Activated CD4-positive, alpha-beta memory T cell treated with anti-CD3 and anti-CD28 coated beads for 36 hours (primary cell): ENCODE results near the gene SEC11C. TPM values are rescaled to one million over a fixed set of nuclear protein-coding genes. Genes with fewer than 3 reads are reported as not detected.

ENCODE experiments used
- CTCF ChIA-PET: fragments of 350-600 bp; sonication (Branson Sonifier 250); formaldehyde crosslinking; loops from one replicate; lab custom pipeline; 2021; ENCODE audit warnings: antibody characterized with exemption, inconsistent platforms; lab: Charles Lee
- POLR2A ChIA-PET: fragments of 350-600 bp; sonication (Branson Sonifier 250); formaldehyde crosslinking; loops from one replicate; lab custom pipeline; 2021; ENCODE audit warnings: antibody characterized with exemption; lab: Charles Lee
- DNase-seq: peaks from one replicate; pipeline ENCODE4 v3.0.0-alpha.2; 2020
- H3K27ac Mint-ChIP-seq: one replicate; pipeline ENCODE4 v1.8.0; 2021; ENCODE audit warnings: mixed read lengths
- H3K27me3 Mint-ChIP-seq: one replicate; pipeline ENCODE4 v1.8.0; 2021; ENCODE audit warnings: mixed read lengths
- H3K36me3 Mint-ChIP-seq: one replicate; pipeline ENCODE4 v1.8.0; 2021; ENCODE audit warnings: mixed read lengths
- H3K4me1 Mint-ChIP-seq: one replicate; pipeline ENCODE4 v1.8.0; 2021; ENCODE audit warnings: low read depth, mixed read lengths
- H3K4me3 Mint-ChIP-seq: one replicate; pipeline ENCODE4 v1.8.0; 2021; ENCODE audit warnings: mild to moderate bottlenecking, mixed read lengths
- H3K9me3 Mint-ChIP-seq: one replicate; pipeline ENCODE4 v1.8.0; 2021; ENCODE audit warnings: mixed read lengths
- intact Hi-C: fragments of 100-400 bp; cut with micrococcal nuclease; formaldehyde crosslinking; loops from one replicate; pipeline ENCODE4 v1.15.1; 2023
- total RNA-seq, 2 experiments: library from RNA; stranded (reverse); gene quantifications; one replicate each; pipeline ENCODE4 v1.2.3, GENCODE V29; 2021

Gene SEC11C
- total RNA-seq, 2 experiments from 2014 or later = 119 to 130 TPM

DNA sequence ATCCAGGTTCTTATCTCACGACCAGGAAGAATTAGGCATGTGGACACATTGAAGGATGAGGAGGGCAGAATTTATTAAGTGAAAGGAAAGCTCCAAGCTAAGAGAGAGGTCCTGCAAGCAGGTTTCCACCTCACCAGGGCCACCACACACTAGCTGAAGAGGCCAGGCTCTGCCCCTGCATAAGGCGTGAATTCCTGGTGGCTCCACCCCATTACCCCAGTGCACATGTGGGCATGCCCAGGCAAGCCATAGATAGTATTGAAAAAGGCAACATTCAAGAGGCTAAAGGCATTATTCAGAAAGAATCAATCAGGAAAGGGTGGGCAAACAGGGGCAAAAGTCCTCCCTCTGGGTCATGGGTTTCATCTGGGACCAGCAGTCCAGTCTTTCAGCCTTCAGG is 49.3 kb downstream of the SEC11C start:
- H3K36me3 Mint-ChIP-seq = no peaks in the 10 kb centered on the region
- CTCF ChIA-PET = interaction anchor here (0.6 kb wide), 1 partner anchor 104 kb away, joined by 3 read pairs; no protein-coding TSS in a partner anchor
- intact Hi-C loops = no loop called here
- no peak for DNase-seq
- H3K27me3 Mint-ChIP-seq = no peaks in the 10 kb centered on the region
- no peaks in the 10 kb centered on the region for H3K4me1 Mint-ChIP-seq
- POLR2A ChIA-PET = no interaction called here
- no peak overlapping the region for H3K27ac Mint-ChIP-seq
- H3K4me3 Mint-ChIP-seq = no peak overlapping the region
- H3K9me3 Mint-ChIP-seq = no peaks in the 10 kb centered on the region

DNA sequence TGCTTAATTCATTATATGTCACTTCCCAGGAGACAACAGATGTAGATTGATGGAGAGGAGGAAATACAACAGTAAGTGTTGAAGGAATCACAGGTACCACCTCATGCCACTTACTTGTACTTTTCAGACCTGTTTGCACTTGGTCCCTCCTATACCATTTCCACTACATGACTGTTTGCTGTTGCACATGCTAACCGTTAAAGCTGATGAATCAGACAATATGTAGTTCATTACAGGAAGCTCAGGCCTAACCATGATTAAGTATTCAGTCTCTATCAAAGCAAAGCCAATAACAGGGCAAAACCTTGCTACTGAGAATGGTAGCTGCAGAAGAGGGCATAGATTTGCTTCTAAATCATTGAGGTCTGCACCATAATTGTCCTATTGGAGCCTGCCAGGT is 50.1 kb downstream of the SEC11C start:
- H3K9me3 Mint-ChIP-seq = no peaks in the 10 kb centered on the region
- no peak overlapping the region for H3K27ac Mint-ChIP-seq
- H3K36me3 Mint-ChIP-seq = no peaks in the 10 kb centered on the region
- no peak overlapping the region for H3K4me3 Mint-ChIP-seq
- no peak for DNase-seq
- ChIA-PET POLR2A (no interaction called here), CTCF (no interaction called here)
- intact Hi-C loops = no loop called here
- H3K27me3 Mint-ChIP-seq = peaks cover under 1% of the 10 kb centered on the region
- H3K4me1 Mint-ChIP-seq = no peaks in the 10 kb centered on the region

DNA sequence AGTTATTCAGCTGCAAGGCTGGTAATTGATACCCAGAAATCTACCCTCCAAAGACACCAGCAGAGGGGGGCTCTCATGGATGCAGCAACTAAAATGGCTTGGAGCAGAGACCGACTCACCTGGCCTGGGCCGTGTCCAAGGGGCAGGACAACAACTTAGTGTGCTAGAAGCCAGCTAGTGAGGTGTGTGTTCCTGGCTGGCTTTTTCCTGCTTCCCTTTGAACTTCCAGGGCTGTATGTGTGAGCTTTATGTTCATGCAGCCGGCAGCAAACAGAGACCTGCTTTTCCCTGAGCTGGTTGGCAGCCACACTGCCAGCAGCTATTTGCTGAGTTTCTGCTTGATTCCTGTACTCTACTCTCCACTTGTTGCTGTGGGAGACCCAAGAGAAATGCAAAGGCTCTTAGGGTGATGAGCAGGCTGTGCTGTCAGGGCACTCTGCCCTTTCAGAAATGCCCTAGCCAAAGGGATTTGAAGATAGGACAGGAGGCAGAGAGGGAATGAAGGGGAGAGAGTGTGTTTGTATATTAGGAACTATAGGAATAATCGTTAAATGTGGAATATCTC is 56.6 kb downstream of the SEC11C start:
- peaks cover 28% of the 10 kb centered on the region for H3K27me3 Mint-ChIP-seq

DNA sequence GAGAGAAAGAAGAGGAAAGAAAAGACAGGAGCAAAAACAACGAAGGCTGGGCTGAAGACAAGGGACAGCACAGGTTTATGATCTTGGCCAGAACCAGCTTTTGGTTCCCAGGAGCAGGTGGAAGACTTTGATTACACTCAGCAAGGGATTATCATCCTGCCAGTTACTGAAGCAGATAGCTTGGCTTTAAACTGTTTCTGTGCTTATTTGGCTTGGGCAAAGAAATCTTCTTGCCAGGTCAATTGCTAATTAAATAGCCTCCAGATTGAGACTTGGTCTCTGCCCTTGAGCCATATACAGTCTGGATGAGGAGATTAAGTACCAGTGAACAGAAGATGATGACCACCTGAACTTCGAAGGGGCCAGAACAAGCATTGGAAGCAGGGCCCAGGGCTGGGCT is 58.0 kb downstream of the SEC11C start:
- DNase-seq = no peak
- POLR2A ChIA-PET = no interaction called here
- no peaks in the 10 kb centered on the region for H3K4me1 Mint-ChIP-seq
- H3K36me3 Mint-ChIP-seq = no peaks in the 10 kb centered on the region
- no peak overlapping the region for H3K27ac Mint-ChIP-seq
- CTCF ChIA-PET = no interaction called here
- intact Hi-C loops = no loop called here
- no peaks in the 10 kb centered on the region for H3K9me3 Mint-ChIP-seq
- peaks cover 34% of the 10 kb centered on the region for H3K27me3 Mint-ChIP-seq
- no peak overlapping the region for H3K4me3 Mint-ChIP-seq

More for the DNA sequence above, 56.6 kb downstream of the SEC11C start:
- Mint-ChIP-seq H3K27ac (no peak overlapping the region), H3K9me3 (no peaks in the 10 kb centered on the region), H3K4me1 (no peaks in the 10 kb centered on the region), H3K36me3 (no peaks in the 10 kb centered on the region), H3K4me3 (no peak overlapping the region)
- ChIA-PET POLR2A (no interaction called here), CTCF (interaction anchor here (0.8 kb wide), 1 partner anchor 206 kb away, joined by 3 read pairs; no protein-coding TSS in a partner anchor)
- intact Hi-C loops = no loop called here
- no peak for DNase-seq

DNA sequence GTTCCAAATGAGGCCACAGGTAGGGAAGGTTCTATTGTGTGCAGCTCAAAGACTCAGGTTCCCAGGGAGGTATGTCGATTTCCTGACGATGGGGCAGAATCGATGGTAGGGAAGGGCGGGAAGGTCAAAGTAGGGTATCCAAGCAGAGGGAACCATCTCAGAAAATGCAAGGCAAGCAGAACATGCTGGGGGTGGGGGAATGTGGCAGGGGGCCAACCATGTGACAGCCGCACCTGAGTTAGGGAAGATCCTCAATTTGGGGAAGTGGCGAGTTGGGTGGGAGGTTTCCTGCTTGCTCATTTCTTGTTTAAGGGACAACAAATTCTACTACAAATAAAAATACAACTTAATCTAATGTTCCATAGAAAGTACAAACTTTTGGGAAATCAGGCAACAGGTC is 58.5 kb downstream of the SEC11C start:
- Mint-ChIP-seq H3K36me3 (no peaks in the 10 kb centered on the region), H3K9me3 (no peaks in the 10 kb centered on the region), H3K4me3 (no peak overlapping the region), H3K4me1 (no peaks in the 10 kb centered on the region), H3K27ac (no peak overlapping the region), H3K27me3 (peaks cover 37% of the 10 kb centered on the region)
- no peak for DNase-seq
- ChIA-PET CTCF (no interaction called here), POLR2A (no interaction called here)
- intact Hi-C loops = no loop called here

DNA sequence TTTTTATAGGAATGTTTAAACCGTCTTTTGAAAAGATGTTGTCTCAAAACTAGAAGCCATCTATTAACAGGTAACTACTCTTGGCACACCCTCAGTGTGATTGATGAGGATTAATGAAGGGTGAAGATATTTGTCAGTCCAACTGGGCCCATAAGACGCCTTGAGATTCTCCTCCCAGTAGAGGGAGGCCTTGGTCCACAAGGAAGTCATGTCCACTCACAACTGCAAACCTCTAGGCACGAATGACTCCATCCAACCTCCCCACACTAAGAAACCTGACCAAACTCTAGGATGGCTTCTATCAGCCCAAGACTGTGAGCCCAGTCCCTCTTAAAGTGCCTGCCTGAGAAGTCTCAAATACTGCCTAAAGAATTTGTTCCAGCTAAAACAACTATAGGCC is 61.1 kb downstream of the SEC11C start:
- CTCF ChIA-PET = no interaction called here
- H3K36me3 Mint-ChIP-seq = no peaks in the 10 kb centered on the region
- intact Hi-C loops = no loop called here
- no peak overlapping the region for H3K27ac Mint-ChIP-seq
- H3K4me3 Mint-ChIP-seq = no peak overlapping the region
- no peaks in the 10 kb centered on the region for H3K4me1 Mint-ChIP-seq
- H3K27me3 Mint-ChIP-seq = peaks cover 35% of the 10 kb centered on the region
- no peak for DNase-seq
- no peaks in the 10 kb centered on the region for H3K9me3 Mint-ChIP-seq
- POLR2A ChIA-PET = no interaction called here

DNA sequence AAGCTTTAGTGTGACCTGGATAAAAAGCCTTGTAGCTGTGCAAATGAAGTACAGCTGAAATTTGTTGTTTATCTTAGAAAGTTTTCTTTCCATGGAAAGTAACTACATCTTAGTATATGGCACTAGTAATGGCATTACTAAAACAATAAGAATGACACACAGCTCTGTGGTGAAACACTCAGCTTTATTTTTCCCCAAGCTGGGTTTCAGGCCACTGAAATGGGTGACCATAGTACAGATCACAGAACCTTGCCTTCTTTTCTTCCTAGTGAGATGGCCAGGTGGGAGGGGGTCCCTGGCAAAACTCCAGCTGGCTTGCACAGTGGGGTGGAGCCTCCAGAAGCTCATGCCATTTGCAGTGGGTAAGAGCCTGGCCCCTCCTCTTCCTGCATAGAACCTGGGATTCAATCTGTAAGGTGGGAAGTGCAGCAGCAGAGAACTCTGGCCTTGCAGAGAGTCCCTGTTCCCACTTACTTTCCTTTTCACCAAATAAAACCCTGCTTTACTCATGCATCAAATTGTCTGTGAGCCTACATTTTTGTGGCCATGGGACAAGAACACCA is 62.7 kb downstream of the SEC11C start:
- Mint-ChIP-seq H3K4me3 (no peak overlapping the region), H3K4me1 (no peaks in the 10 kb centered on the region), H3K9me3 (no peaks in the 10 kb centered on the region), H3K27me3 (peaks cover 31% of the 10 kb centered on the region), H3K27ac (no peak overlapping the region), H3K36me3 (no peaks in the 10 kb centered on the region)
- POLR2A ChIA-PET = interaction anchor here (1.1 kb wide), 1 partner anchor 59 kb away, joined by 5 read pairs; no protein-coding TSS in a partner anchor
- intact Hi-C loops = no loop called here
- DNase-seq = no peak
- CTCF ChIA-PET = interaction anchor here (1.1 to 1.3 kb wide), 2 partner anchors 67 to 201 kb away, joined by 3 read pairs; no protein-coding TSS in a partner anchor

DNA sequence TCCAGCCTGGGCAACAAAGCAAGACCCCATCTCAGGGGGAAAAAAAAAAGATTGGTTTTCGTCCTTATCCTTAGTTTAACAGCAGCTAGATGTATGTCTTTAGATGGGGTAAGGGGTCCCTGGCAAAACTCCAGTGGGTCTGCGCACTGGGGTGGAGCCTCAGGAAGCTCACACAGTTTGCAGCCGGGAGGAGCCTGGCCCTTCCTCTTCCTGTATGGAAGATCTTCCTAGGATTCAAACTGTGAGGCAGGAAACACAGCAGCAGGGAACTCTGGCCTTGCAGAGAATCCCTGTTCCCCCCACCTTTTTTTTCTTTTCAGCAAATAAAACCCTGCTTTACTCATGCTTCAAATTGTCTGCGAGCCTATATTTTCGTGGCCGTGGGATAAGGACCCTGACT is 67.8 kb downstream of the SEC11C start:
- ChIA-PET CTCF (interaction anchor here (0.7 kb wide), 1 partner anchor 137 kb away, joined by 4 read pairs; no protein-coding TSS in a partner anchor), POLR2A (no interaction called here)
- DNase-seq = no peak
- intact Hi-C loops = no loop called here
- no peak overlapping the region for H3K4me3 Mint-ChIP-seq
- no peaks in the 10 kb centered on the region for H3K36me3 Mint-ChIP-seq
- H3K4me1 Mint-ChIP-seq = no peaks in the 10 kb centered on the region
- H3K27me3 Mint-ChIP-seq = peaks cover 9% of the 10 kb centered on the region
- no peaks in the 10 kb centered on the region for H3K9me3 Mint-ChIP-seq
- H3K27ac Mint-ChIP-seq = no peak overlapping the region

Other genes starting within 250 kb of the SEC11C start
- gene GRP, start 80.3 kb downstream of the SEC11C start, total RNA-seq = not detected
- gene RAX, start 133.6 kb downstream of the SEC11C start, total RNA-seq = under 1 TPM in 1 of 2 experiments, not detected in 1; 0.17 TPM
- gene CPLX4, start 178.8 kb downstream of the SEC11C start, total RNA-seq = not detected
- gene LMAN1, start 219.4 kb downstream of the SEC11C start, total RNA-seq = 100 to 1,000 TPM; 155 to 158 TPM